B cell (primary cell): ENCODE results near the gene ENPP7. TPM values are rescaled to one million over a fixed set of nuclear protein-coding genes. Genes with fewer than 3 reads are reported as not detected.
A peak's percentile ranks its signal among the peaks of the same experiment; 100 is the strongest.

ENCODE experiments used
- ATAC-seq: fragments of 200-7000 bp; cut with Tn5 transposase; one replicate; pipeline ENCODE4 v1.10.0; 2021; ENCODE audit warnings: low read depth, mild to moderate bottlenecking, moderate number of reproducible peaks, moderate library complexity
- CTCF ChIA-PET: fragments of 350-600 bp; sonication (Branson Sonifier 250); formaldehyde crosslinking; loops from one replicate; lab custom pipeline; 2021; ENCODE audit warnings: antibody characterized with exemption, inconsistent platforms; lab: Charles Lee
- POLR2A ChIA-PET: fragments of 350-600 bp; sonication (Branson Sonifier 250); formaldehyde crosslinking; loops from one replicate; lab custom pipeline; 2021; ENCODE audit warnings: antibody characterized with exemption; lab: Charles Lee
- DNase-seq: peaks from one replicate; pipeline ENCODE4 v3.0.0; 2013
- H2AFZ ChIP-seq: 2 replicates; pipeline ENCODE4 v1.6.1; 2012; ENCODE audit warnings: mild to moderate bottlenecking, low read depth, low read length; ENCODE audit not compliant: insufficient read depth, poor library complexity, severe bottlenecking
- H3K27ac ChIP-seq, 2 donors: 1 replicate in 1 of 2; 2 replicates in 1 of 2; pipeline ENCODE4 v1.5.1; 2012 to 2013; ENCODE audit warnings: low read length in 2 of 2, mild to moderate bottlenecking in 2 of 2, moderate library complexity in 1 of 2
- H3K27me3 ChIP-seq, 4 experiments: fragments of 200-600 bp in 1 of 4; sonication (generic) in 1 of 4; replicated peaks in 1 of 4; 1 replicate in 2 of 4; 2 replicates in 2 of 4; pipeline versions ENCODE4 v1.6.1 to v1.7.0; 2013 to 2016; ENCODE audit warnings: low read length in 3 of 4, mild to moderate bottlenecking in 2 of 4, mixed read lengths in 1 of 4, moderate library complexity in 1 of 4; ENCODE audit not compliant: insufficient read depth in 4 of 4, control insufficient read depth in 3 of 4; ENCODE audit errors: control extremely low read depth in 1 of 4
- H3K36me3 ChIP-seq, 2 experiments: replicated peaks in 1 of 2; 1 replicate in 1 of 2; 2 replicates in 1 of 2; pipeline versions ENCODE4 v1.6.1 to v1.7.1; 2013; ENCODE audit warnings: low read length in 1 of 2; ENCODE audit not compliant: insufficient read depth in 2 of 2, control insufficient read depth in 1 of 2; ENCODE audit errors: control extremely low read depth in 1 of 2, extremely low read depth in 1 of 2
- H3K4me1 ChIP-seq, 2 donors: fragments of 200-600 bp in 1 of 2; sonication (generic) in 1 of 2; 1 replicate in 1 of 2; 2 replicates in 1 of 2; pipeline versions ENCODE4 v1.5.1 to v1.6.1; 2013 to 2017; ENCODE audit warnings: low read length in 2 of 2; ENCODE audit not compliant: control insufficient read depth in 2 of 2, insufficient read depth in 2 of 2
- H3K4me2 ChIP-seq: replicated peaks from 2 replicates; pipeline ENCODE3; 2012; ENCODE audit warnings: mild to moderate bottlenecking, low read depth, low read length; ENCODE audit not compliant: poor library complexity, severe bottlenecking
- H3K4me3 ChIP-seq, 5 experiments: fragments of 200-600 bp in 1 of 5; sonication (generic) in 1 of 5; 1 replicate in 3 of 5; 2 replicates in 2 of 5; pipeline versions ENCODE4 v1.5.1 to v1.7.0; 2011 to 2016; ENCODE audit warnings: low read length in 4 of 5, mild to moderate bottlenecking in 4 of 5, low read depth in 2 of 5, control low read depth in 1 of 5, moderate library complexity in 1 of 5; ENCODE audit not compliant: insufficient read depth in 1 of 5; ENCODE audit errors: control extremely low read depth in 1 of 5, extremely low read depth in 1 of 5
- H3K79me2 ChIP-seq: fragments of 200-600 bp; sonication (generic); one replicate; pipeline ENCODE4 v1.6.0; 2016; ENCODE audit warnings: low read length; ENCODE audit not compliant: control insufficient read depth, insufficient read depth
- H3K9ac ChIP-seq: fragments of 200-600 bp; sonication (generic); 2 replicates; pipeline ENCODE4 v1.6.1; 2017; ENCODE audit warnings: mild to moderate bottlenecking, low read length, moderate library complexity
- H3K9me3 ChIP-seq, 3 donors: one replicate each; pipeline versions ENCODE4 v1.6.1 to v1.7.1; 2013; ENCODE audit warnings: low read length in 2 of 3; ENCODE audit not compliant: control insufficient read depth in 2 of 3, insufficient read depth in 1 of 3; ENCODE audit errors: control extremely low read depth in 1 of 3
- H4K20me1 ChIP-seq: 2 replicates; pipeline ENCODE4 v1.6.0; 2012; ENCODE audit warnings: mild to moderate bottlenecking, low read length; ENCODE audit not compliant: insufficient read depth, control insufficient read depth, poor library complexity, severe bottlenecking
- H3K27ac Mint-ChIP-seq: one replicate; pipeline ENCODE4 v1.8.0; 2021; ENCODE audit warnings: mixed read lengths
- H3K27me3 Mint-ChIP-seq: one replicate; pipeline ENCODE4 v1.8.0; 2021; ENCODE audit warnings: mixed read lengths
- H3K4me1 Mint-ChIP-seq: one replicate; pipeline ENCODE4 v1.8.0; 2021; ENCODE audit warnings: mixed read lengths
- H3K4me3 Mint-ChIP-seq: one replicate; pipeline ENCODE4 v1.8.0; 2021; ENCODE audit warnings: mixed read lengths
- H3K9me3 Mint-ChIP-seq: one replicate; pipeline ENCODE4 v1.8.0; 2022; ENCODE audit warnings: mixed read lengths; ENCODE audit not compliant: insufficient read depth
- CTCF ChIP-seq: fragments of 200-600 bp; IDR thresholded peaks from one replicate; pipeline ENCODE4 v1.8.0; 2022; ENCODE audit warnings: antibody characterized with exemption, mild to moderate bottlenecking
- EZH2 ChIP-seq: IDR thresholded peaks from 2 replicates; pipeline ENCODE4 v1.6.1; 2012; ENCODE audit warnings: borderline replicate concordance, low read depth, mild to moderate bottlenecking, moderate library complexity, low read length; ENCODE audit not compliant: insufficient read depth, poor library complexity, severe bottlenecking
- WGBS: methylation state at CpG from one replicate; pipeline ENCODE4 v1.1.5; 2013; ENCODE audit warnings: missing lambda C conversion rate; ENCODE audit not compliant: insufficient coverage; 5-methylcytosine and 5-hydroxymethylcytosine counted together
- intact Hi-C: fragments of 100-400 bp; cut with micrococcal nuclease; formaldehyde crosslinking; loops from one replicate; pipeline ENCODE4 v1.10.0; 2022
- polyA plus RNA-seq: library from polyadenylated mRNA; depleted of rRNA; stranded (reverse); fragments of >200 nt; gene quantifications from 2 replicates; pipeline ENCODE4 v1.2.3, GENCODE V29; 2012
- total RNA-seq, 2 donors: library from RNA; stranded (reverse); fragments of 120-200 nt in 1 of 2; gene quantifications; 1 replicate in 1 of 2; 2 replicates in 1 of 2; pipeline versions ENCODE4 v1.2.3 to v1.2.4, GENCODE V29; 2013 to 2022

ENPP7 gene
- total and polyA plus RNA-seq, 2 donors (not counting 1 experiment from before 2014, with no cell fraction given), result 0.40 to 6.7 TPM

DNA sequence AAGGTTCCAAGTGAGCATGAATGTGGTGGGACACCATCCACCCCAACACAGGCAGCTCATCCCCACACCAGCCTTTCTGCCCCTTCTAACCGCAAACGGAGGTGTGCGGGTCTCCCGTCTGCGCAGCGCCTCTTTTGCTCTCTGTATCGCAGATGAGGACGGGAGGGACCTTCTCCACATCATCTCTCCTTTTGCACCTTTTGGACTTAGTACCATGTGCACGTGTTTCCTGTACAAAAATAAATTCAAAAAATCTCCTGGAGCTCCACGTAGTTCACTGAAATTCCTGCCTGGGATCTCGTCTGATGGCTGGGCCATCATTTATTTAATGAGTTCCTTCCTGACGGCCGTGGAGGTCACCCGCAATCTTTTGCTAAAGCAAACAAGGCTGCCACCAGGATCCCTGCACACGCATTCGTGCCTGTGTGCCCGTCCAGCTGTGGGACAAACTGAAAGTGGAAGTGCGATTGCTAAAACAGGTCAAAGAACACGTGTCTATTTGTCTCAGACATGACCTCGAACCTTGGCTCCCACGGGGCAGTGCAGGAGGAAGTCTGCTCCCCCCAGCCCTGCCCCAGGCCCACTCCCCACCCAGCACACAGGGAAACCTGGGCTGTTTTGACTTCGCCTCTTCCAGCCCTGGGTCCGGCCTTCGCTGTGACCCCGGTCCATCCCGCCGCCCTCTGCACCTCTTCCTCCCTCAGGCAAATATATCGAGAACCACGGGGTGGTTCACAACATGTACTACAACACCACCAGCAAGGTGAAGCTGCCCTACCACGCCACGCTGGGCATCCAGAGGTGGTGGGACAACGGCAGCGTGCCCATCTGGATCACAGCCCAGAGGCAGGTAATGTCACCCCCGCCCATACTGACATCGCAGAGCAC, 2.3 kb downstream of the ENPP7 start:
- Histone ChIP-seq H3K4me3 (peak overlapping the region in 4 of 5 experiments; percentile 17 to 69 (median 55)), H3K9me3 (peaks cover 0 to 3% (median 0%) of the 10 kb centered on the region in 3 donors), H3K79me2 (no peaks in the 10 kb centered on the region), H4K20me1 (no peaks in the 10 kb centered on the region), H3K27ac (peak overlapping the region in 1 of 2 donors; percentile 73), H2AFZ (peak overlapping the region; percentile 73), H3K27me3 (no peaks in the 10 kb centered on the region), H3K36me3 (no peaks in the 10 kb centered on the region), H3K4me1 (peaks cover 17 to 25% of the 10 kb centered on the region in 2 donors), H3K4me2 (peak overlapping the region; percentile 64), H3K9ac (peak overlapping the region; percentile 65)
- Mint-ChIP-seq H3K4me1 (peaks cover 48% of the 10 kb centered on the region), H3K9me3 (no peaks in the 10 kb centered on the region), H3K27me3 (peaks cover 3% of the 10 kb centered on the region), H3K4me3 (peak overlapping the region; percentile 97), H3K27ac (peak overlapping the region; percentile 94)
- TF ChIP-seq CTCF (no peak), EZH2 (no peak)
- DNase-seq, result no peak
- WGBS, result 45% methylated on average over 35 of the region's 35 CpGs
- ChIA-PET CTCF (interaction anchor here (0.6 to 3.8 kb wide), 4 partner anchors 9 to 38 kb away, joined by 3 to 21 read pairs (median 11); no protein-coding TSS in a partner anchor), POLR2A (interaction anchor here (1.4 kb wide), 1 partner anchor 11 kb away, joined by 3 read pairs; no protein-coding TSS in a partner anchor)
- ATAC-seq, result peak; percentile 76
- intact Hi-C loops, result loop anchor here (5.0 kb wide), 1 partner anchor 104 kb away; the partner anchor contains the start of gene CBX4
